ENCODE results near the gene MSH2.

DNA sequence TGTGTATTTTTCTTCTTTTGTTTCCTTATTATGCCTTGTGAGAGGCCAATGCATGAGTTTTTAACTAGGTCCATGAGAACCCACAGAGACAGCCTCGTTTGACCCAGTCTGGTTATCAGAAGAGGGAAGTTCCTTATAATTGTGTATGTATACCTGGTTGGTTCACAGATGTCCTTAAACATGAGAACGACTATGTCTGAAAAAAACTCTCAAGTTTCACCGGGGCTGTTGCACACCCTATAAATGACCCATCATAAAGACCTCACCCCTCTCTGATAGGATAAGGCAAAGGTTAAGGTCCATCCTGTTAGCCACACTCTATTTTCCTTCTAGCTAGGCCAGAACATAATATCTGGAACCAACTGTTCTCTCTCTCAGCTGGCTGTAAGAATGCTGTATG is 42.7 kb upstream of the MSH2 start:
- no peak for TF ChIP-seq EZH2phosphoT487 (IDR thresholded peaks at IDR 0.05; ENCODE audit: low read length)
- TF ChIP-seq CTCF (IDR thresholded peaks at IDR 0.05; ENCODE audit: low read length), result no peak
- TF ChIP-seq EZH2 (optimal IDR thresholded peaks at IDR 0.05; ENCODE audit: low read depth, low read length), result no peak

All from MM.1S (cell line).